HG03521 (cell line): ENCODE data around the gene MSANTD1.

Experiments used
- ATAC-seq: cut with Tn5 transposase; IDR thresholded peaks from one replicate; pipeline ENCODE4 v1.9.1; 2021; ENCODE audit warnings: mild to moderate bottlenecking, moderate library complexity; ENCODE audit not compliant: unreplicated experiment

MSANTD1 gene

DNA sequence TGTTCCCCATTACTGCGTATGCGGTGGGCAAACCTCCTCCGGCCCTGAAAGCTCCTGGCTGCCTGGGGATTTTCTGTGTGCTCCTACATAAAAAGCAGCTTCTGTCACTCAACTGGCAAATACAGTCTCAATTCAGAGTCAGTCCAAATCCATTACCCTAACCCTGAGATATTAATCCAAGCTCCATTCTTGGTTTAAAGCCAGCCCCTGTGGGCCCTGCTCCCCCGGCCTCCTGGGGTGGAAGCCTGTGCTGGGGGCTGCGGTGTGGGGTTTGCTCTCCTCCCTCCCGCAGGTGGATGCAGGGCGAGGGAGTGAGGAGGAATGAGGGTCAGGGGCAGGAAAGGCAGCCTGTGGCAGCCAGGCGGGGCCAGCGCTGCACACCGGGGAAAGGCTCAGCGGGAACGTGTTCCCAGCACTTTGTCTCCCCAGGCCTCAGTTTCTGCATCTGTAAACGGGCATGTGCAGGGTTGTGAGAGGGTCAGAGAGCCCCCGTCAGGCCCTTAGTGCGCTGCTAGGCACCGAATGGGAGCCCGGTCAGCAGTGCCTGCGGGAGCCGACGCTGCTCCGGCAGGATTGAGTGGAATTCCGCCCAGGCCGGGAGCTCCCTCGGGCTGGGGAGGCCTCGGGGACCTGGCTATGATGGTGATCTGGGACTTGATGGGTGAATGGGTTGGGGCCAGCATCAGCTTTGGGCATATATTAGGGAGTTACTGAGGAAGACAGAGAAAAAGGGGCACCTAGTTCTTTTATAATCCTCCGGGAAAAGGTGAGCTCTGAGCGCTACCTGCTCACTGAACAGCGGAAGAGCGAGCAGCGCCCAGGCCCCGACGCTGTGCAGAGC, 37.6 kb downstream of the MSANTD1 start:
- no peak for ATAC-seq

DNA sequence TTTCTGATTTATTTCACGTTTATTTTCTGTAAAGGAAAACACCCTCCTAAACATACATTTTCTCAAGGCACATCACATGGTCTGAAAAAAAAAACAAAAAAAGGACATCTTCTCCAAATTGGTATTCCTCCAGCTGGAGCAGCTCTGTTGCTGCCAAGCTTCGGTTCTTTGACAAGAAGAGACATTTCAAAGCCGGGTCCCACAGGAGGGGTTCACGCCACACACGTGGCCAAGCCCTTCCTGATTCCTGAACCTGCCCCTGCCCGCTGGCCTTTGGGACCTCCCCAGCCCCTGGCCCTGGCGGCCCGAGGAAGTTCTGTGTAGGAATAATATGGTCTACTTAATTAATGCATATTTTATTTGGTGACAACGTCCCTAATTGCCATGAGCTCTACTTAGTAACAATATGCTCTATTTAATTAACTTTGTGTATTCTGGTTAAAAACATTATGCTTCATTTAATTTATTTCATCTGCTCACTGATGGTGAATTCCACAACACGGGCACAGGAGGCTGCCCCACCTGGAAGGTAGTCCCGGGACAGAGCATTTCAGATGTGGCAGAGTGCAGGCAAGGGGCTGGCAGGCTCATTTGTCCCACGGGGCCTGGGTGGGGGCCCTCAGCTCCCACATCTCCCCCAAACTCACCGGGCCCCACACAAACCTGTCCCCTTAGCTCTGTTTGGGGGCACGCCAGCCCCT, 38.5 kb downstream of the MSANTD1 start:
- no peak for ATAC-seq

DNA sequence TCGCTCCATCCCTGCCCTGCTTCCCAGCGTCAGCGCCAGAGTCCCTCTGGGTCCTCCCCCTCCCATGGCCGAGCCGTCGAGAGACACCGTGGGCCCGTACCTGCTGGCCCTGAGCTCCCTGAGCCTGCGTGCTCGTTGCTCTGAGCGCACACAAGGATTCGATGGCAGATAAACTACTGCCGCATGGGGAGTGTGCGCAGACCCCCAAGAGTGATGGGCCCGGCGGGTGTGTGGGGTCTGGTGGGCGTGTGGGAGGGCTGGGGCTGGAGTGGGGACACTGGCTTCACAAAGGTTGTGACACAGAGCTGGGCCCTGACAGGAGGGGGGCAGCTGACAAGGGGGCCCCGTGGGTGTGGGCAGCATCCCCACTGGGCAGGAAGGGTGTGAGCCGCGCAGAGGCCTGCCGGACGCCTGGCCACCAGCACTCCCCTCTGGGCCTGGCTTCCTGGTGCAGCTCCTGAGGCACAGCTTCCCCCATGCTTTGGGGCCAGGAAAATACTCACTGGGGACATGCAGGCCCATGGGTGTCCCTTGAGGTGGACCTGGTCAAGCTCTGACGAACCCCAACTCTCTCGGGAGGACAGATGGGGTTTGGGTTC, 39.1 kb downstream of the MSANTD1 start:
- ATAC-seq: no peak

DNA sequence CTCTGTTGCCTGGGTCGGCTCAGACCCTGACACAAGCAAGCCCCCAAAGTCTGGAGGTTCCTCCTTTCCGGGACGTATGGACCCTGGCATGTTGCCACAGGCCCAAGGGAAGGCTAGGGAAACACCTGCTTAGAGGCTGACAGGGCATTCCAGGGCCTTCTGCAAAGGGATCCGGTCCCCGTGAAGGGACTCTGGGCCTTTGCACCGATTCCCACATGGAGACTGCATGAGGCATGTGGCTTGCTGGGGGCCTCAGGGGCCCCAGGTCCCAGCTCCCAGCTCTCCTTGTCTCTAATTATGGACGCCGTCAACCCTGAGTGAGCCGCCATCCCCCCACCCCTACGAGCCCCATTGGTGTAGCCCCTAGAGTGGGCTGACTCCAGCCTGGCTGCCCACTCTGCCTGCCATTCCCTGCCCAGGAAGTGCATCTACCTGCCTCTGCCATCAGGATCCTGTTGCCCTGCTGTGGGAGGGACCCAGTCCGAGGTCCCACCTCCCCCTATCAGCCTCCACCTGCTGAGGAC, 39.7 kb downstream of the MSANTD1 start:
- no peak for ATAC-seq

DNA sequence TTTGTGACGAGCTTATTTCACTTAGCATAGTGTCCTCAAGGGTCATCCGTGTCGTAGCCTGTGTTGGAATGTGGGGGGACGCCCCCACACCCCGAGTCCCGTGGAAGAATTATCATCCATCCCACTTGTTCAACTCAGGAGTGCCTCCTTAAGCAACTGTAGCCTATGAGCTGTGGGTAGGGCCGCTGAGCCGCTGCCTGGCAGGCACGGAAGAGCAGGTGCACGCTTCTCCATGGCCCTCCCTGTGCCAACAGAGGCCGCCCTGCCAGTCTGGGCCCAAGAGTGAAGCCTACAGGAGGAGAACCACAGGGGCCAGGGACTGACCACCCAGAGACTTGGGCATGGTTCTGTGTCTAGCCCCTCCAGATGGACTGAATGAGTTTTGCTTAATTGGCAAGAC, 41.5 kb downstream of the MSANTD1 start:
- no peak for ATAC-seq

DNA sequence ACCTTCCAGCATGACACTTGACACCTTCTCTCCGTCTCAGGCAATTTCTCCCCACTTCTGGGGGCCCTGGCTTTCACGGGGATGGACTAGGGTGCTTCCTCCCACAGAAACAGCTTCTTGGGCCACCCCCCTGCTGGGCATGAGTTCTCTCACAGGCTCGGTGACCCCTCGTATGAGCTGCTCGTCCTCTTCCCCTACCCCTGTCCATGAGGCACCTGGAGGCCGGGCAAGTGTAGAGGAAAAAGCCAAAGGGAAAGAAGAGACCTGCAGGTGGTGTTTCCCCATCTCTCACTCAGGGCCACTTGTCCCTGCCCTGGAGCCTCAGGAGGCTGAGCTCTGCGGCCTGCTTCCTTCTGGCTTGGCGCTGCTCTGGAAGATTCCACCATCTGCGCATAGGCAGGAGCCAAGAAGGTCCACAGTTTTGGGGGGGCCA, 41.9 kb downstream of the MSANTD1 start:
- ATAC-seq: no peak

DNA sequence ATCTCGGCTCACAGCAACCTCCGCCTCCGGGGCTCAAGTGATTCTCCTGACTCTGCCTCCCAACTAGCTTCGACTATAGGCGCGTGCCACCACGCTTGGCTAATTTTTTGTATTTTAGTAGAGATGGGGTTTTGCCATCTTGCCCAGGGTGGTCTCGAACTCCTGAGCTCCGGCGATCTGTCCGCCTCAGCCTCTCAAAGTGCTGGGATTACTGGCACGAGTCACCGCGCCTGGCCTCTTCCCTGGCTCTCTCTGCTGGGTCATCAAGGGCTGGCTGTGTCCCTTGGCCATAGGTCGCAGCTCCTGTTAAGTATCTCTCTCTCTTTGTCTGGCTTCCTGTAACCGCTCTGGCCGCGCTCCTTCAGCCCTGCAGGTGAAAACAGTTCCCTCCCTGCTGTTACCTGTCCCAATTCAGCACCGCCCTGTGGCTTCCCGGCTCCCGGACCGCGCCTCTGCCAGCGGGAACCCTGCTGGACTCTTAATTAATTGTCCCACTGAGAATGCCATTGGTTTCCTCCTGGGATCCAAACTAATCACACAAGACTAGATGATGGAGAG, 42.5 kb downstream of the MSANTD1 start:
- ATAC-seq: no peak

DNA sequence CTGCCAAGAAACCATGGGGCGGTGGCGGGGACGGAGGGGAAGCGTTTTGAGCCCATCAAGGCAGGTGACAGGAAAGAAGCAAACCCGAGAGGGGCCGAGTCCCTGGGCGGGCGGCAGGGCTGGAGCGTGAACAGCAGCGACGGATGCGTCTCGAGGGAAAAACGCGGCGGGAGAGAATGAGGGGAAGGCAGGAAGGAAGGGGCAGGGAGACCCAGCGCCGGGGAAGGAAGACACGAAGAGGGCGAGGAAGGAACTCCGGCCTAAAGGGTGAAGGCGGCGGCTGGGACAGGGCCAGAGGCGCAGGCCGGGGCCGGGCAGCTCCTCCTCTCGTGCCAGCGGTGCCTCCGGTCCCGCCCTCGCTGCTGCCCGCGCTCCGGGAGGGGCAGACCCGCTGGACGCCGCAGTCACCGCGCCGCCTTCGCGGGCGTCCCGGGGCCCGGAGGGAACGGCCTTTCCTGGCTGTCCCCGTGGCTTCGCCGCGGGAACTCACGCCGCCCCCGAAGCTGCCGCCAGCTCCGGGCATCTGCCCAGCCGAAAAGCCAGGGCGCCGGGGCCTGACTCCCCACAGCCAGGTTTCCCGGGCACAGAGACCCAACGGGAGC, 43.1 kb downstream of the MSANTD1 start:
- peak; percentile 26 for ATAC-seq

DNA sequence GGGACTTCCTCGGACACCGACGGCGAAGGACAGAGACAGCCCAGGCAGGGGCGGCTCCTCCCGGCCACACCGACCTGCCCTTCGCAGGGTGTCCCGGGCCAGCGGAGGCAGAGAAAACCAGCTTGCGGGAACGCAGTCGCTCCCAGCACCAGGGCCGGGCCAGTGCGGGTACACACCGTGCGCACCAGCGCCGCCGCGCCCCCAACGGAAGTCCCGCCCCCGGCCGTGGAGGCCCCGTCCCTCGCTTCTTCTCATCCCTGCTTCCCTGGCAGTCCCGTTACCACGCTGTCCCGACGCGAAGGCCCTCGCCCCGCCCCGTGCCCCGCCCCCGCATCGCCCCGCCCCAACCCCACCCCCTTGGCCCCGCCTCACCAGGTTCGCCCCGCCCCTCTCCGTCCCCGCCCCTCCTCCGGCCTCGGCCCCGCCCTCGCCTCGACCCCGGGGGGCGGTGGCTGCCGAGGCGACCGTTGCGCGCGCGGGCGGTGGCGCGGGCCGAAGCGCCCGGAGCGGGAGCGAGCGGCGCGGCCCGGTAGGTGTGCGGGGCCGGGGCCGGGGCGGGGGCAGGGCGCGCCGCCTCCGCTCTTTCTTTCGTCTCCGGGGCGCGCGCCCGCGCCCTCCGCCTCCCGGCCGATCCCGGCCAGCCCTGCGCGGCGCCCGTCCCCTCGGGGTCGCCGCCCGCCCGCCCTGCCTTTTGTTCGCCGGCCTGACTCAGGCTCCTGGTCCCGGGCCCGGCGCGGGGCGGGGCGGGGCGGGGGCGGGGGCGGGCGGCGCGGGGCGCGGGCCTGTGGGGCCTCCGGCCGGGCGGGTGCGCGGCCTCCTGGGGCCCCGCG, 43.8 kb downstream of the MSANTD1 start, which contains the start of gene RGS12:
Gene RGS12 (plus strand): TSS at position 451 of the 830 bp plus-strand sequence. CDS start 23,150 bp downstream, outside the sequence.
- ATAC-seq: peak; percentile 77

DNA sequence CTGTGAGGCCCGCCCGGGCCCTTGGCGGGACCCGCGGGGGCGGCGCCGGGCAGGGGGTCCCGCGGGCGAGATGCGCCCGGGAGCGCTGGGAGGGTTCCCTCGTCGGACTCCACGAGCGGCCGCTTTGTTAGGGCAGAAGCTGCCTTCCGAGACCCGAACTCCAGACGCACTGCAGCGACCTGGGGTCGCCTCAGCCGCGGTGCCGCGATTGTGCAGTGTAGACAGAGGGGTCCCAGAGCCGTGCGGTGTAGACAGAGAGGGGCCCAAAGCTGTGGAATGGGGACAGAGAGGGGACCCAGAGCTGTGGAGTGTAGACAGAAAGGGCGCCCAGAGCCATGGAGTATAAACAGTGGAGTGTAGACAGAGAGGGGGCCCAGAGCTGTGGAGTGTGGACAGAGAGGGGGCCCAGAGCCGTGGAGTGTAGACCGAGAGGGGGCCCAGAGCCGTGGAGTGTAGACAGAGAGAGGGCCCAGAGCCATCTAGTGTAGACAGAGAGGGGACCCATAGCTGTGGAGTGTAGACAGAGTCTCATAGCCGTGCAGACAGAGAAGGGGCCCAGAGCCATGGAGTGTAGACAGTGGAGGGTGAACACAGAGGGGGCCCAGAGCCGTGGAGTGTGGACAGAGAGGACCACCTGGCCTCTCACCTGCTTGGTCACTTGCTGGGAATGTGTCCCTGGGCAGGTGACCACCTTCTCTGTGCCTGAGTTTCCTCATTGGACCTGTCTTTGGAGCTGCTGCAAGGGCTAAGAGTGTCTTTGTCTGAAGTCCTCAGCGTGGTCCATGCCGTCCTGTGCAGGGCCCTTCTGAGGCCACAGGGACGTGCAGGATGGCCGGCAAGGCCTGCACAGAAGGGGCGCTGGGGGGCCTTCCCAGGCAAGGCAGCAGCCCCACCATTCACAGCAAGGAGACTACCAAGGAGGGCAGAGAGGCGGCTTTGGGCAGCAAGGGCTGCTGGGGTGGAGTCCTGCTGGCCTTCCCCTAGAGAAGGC, 44.7 kb downstream of the MSANTD1 start:
- no peak for ATAC-seq

DNA sequence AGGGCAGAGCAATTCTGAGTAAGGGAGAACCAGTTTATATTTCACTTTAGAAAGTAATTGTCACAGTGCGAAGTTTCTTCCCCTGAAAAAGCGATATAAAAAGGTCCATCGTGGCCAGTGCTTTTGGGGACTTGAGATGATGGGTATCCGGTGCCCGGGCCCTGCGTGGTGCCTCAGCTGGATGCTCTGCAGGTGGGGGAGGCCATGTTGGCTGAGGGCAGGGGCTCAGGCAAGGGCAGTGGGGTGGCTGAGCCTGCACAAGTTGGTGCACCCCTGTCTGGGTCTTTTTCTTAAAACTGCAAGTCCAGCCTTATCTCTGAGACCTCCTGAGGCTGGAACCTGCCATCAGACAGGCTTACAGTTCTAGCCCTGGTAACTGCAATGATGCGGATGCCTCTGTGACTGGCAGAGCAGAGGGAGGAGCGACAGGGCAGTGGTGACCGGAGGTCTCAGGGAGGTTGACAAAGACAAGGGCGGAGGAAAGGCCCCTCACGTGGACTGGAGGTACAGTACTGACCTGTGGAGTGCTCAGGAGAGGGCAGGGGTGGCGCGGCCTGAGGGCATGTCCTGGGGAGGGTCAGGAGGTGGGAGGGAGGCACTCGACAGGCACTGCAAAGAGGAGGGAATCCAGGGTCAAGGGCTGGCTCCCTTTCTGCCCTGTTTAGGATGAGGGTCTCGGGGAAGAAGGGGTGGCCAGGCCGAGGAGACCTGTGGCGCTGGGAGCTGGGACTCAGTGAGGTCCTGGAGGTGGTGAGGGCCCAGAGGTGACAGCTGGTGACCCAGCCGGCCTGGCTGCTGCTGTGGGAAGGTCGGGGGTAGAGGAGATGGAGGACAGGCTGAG, 45.7 kb downstream of the MSANTD1 start:
- no peak for ATAC-seq

DNA sequence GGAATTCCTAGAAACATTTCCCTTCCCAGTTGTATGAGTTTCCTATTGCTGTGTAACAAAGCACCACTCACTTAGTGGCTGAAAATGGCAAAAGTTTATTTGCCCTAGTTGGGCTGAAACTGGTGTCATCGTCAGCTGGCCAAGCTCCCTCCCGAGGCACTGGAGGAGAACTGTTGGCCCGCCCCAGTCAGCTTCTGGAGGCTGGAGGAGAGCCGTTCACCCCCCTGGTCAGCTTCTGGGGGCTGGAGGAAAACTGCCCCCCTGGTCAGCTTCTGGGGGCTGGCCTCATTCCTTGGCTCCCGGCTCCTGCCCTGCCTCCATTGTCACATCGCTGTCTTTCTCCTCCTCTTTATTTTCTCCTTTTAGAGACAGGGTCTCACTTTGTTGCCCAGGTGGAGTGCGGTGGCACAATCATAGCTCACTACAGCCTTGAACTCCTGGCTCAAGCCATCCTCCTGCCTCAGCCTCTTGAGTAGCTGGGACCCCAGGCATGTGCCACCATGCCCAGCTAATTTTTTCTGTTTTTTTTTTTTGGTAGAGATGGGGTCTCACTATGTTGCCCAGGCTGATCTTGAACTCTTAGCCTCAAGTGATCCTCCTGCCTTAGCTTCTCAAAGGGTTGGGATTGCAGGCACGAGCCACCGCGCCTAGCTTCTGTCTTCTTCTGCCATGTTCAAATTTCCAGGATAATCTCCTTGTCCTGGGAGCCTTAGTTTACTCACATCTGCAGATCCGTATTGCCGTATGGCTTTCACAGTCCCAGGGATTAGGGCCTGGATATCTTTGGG, 47.1 kb downstream of the MSANTD1 start:
- no peak for ATAC-seq

DNA sequence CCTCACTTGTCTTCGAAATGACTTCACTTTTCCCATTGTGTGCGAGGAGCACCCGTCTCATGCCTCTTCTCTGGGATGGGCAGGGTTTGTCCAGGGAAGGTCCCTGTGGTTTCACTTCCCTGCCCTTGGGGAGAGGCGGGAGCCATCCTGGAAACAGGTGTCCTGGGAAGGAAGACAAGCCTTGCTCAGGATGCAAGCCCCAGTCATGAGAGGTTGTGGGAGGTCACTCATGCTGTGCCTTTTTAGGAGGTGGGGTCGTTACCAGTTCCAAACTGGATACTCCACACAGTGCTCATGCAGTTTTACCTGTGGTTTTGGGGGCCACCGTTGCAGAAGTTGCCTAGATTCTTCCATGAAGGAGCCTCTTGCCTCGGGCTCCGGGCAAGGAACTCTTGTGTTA, 47.7 kb downstream of the MSANTD1 start:
- ATAC-seq: no peak

DNA sequence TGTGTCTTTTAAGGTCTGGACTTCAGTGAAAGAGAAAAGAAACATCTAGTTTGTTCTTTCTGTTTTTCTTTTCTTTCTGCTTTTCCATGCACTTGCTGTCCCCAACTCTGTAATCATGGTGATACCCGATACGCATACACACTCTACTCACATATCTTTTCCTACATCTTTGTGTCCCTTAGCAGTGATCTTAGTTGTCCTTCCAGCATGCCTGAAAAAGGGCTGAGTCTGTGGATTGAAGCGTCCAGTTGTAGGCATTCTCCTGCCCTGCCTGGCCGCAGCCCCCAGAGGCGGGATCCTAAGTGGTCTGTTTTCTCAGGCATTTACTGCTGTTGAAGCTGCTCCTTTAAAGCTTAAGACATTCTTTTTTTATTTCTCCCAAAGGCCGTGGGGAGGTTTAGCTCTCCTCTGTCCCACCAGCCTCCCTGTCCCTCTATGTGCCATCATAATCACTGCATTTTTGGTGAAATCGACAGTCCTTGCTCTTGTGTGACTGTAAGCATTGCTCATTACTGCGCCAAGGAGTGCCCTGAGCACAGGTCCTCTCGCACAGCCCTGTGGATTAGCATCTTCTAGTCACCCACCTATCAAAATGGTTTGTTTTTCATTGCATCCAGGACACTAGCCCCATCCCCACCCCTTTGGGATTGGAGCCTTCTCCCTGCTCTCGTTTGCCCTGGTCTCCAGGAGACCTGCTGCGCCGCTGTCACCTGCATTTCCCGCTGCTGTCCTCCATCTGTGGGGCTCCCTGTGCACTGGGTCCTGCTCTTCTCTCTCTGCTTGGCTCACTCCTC, 48.3 kb downstream of the MSANTD1 start:
- no peak for ATAC-seq

DNA sequence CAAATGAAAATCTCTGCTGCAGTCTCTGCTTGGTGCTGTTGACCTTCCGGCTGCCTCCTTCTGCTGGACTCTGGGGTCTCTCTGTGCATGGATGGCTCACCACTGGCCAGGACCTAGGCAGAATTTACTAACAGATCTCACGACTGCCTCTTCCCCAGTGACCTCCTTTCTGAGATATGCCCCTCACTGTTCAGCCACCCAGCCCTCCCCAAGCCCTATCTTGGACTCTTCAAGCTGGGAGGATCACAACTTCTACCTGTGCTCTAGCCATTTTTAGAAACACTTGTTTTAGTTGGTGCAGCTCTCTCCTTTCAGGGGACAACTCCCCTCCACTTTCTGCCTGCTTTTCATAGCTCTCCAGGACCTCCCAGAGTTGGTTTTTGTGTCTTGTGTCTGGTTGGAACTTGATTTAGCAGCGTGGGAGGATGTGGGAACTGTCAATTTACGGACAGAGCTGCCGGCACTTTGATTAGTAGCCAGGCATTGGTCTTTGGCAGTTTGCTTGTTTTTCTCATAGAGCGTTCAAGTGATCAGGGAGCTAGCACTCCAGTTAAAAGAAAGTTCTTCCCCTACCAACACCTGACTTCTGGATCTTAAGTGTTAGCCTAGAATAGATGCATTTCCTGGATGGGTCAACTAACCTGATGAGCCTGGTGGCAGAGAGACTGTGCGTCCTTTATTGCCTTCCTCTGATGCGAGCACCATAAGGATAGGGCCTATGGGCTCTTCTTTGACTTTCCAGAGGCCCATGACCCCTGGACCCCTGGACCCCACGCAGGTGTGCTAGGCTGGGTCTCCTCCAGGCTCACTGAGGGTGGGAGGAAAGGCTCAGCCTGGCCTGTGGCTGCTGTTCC, 50.4 kb downstream of the MSANTD1 start:
- ATAC-seq: no peak
